Activated CD4-positive, alpha-beta T cell treated with anti-CD3 and anti-CD28 coated beads, Interleukin-2, amount 50 U/mL, for 1 hour (primary cell): ENCODE results near the gene UBE2D2.
"Not testable (repeated sequence)": the region's sequence is repeated elsewhere in the genome, so short reads cannot be mapped to it uniquely, and the experiment has no call there.

Experiments used
- DNase-seq: peaks from one replicate; pipeline ENCODE4 v3.0.0-alpha.2; 2020

The UBE2D2 gene

DNA sequence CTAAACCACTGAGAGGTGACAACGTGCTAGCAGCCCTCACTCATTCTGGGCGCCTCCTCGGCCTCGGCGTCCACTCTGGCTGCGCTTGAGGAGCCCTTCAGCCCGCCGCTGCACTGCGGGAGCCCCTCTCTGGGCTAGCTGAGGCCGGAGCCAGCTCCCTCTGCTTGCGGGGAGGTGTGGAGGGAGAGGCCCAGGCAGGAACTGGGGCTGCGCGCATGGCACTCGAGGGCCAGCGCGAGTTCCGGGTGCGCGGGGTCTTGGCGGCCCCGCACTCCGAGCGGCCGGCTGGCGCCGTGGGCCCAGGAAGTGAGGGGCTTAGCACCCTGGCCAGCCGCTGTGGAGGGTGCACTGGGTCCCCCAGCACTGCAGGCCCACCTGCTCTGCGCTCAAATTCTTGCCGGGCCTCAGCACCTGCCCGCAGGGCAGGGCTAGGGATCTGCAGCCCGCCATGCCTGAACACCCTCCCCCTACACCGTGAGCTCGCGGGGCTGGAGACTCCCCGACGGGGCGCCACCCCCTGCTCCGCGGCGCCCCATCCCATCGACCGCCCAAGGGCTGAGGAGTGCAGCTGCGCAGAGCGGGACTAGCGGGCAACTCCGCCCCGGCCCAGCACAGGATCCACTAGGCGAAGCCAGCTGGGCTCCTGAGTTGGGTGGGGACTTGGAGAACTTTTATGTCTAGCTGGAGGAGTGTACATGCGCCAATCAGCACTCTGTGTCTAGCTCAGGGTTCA lies 11.8 kb upstream of the UBE2D2 start:
- no peak for DNase-seq

- DNase-seq = not testable (repeated sequence)
Measured at GRCh38 chr5:139550051-139550872, 10.9 kb upstream of the UBE2D2 start.

DNA sequence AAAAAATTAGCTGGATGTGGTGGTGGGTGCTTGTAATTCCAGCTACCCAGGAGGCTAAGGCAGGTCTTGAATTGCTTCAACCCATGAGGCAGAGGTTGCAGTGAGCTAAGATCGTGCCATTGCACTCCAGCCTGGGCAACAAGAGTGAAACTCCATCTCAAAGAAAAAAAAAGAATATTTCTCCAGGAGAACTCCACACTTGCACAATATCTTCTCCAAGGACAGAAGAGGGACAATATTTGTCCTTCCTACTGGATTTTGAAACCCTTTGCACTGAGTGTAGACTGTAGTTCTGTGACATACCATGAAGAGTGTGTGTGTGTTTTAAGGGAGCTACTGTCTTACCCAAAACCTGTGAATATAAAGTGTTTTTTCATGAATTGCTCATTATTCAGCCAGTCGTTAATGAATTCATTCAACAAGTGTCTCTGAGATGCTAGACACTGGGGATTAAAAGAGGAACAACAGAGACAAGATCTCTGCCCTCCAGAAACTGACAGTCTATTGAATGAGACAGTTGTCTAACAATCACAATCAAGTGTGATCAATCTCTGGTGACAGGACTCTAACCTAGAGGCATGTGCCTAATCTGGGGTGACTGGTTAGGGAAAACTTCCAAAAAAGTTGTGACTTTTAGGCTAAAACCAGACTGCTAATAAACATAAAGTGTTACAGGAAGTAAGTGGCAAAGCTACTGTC lies 9.8 kb upstream of the UBE2D2 start:
- no peak for DNase-seq

DNA sequence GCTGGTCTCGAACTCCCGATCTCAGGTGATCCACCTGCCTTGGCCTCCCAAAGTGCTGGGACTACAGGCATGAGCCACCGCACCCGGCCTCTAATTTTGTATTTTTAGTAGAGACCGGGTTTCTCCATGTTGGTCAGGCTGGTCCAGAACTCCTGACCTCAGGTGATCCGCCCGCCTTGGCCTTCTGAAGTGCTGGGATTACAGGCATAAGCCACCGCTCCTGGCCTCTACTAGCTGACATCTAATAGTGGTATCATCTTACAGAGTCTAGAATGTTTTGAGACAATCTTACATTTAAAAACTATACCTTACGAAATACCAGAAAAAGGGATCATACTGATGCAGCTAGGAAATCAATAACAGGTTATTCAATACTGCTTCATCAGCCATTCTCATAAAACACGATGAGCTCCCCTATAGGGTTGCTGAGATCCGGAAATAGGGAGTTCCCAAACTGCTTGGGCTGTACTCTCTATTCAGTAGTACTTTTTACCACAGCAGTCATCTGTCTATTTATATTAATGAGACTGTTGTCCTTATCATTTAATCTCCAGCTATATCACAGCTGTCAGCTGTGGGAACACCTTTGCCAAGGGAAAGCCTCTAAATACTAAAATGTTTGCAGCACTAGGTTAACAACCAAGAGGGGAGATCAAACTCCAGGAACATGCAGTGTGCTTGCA lies 8.1 kb upstream of the UBE2D2 start:
- DNase-seq = no peak

DNA sequence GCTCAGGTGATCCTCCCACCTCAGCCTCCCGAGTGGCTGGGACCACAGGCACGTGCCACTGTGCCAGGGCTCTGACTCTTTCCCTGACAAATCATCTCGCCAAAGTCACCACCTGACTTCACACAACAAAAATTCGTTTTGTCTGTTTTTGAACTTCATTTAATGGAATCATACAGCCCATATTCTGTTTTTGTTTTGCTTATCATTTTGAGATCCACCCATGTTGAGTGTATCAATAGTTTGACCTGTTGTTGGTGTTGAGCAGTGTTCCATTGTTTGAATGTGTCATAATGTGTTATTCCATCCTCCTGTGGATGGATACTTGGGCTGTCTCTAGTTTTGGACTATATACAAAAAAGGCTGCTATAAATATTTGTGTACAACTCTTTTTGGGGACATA lies 6.9 kb upstream of the UBE2D2 start:
- DNase-seq = no peak

GRCh38 chr5:139557811-139558210 lies 3.3 kb upstream of the UBE2D2 start:
- no peak for DNase-seq

- DNase-seq = no peak
Measured at GRCh38 chr5:139561655-139562451, 714 bp downstream of the UBE2D2 start.

GRCh38 chr5:139562847-139563246 lies 1.7 kb downstream of the UBE2D2 start:
- no peak for DNase-seq

GRCh38 chr5:139565411-139566305 lies 4.5 kb downstream of the UBE2D2 start:
- DNase-seq = peak; percentile 48

DNA sequence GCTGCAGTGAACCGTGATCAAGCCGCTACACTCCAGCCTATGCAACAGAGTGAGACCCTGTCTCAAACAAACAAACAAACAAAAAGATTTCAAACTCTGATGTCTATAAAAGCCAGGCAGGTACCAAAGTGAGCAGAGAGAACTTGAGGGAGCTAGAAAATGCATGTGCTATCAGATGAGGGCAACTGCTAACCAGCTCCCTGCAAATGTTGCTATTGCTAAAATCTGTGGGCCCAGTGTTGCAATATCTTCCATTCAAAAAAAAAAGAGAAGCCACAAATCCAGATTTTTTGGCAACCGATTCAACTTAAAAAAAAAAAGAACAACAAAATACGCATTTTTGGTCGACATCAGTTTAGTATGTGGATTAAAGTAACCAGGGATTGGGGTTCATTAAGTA lies 5.5 kb downstream of the UBE2D2 start:
- DNase-seq = no peak

DNA sequence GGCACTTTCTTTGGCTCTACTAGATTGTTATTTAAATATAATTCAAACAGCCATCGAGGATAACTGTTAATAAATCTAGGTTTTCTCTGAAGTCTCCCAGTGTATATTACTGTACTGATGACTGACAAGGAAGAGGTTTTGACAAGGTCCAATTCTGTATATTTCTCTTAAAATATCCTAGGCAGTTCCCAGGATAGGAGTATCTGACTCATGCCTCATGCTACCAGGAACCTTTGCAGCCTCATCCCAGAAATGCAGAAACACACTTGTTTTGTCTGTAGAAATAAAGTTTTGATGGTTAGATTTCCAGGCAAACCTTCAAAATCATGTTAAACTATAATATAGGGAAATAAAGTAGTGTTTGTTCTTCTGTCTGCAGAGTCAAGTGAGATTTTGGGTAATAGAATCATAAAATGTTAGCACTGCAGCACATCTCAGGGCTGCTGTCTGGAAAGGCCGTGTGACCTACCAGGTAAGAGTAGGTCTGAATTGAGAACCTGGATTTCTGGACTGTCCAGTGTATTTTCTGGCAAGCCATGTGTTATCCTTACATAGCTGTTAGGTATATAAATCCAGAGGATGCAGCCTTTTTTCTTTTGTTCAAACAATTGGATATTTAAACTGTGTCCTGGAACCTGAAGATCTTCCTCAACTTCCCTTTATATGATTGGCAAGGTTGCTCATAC lies 8.3 kb downstream of the UBE2D2 start:
- DNase-seq = no peak

DNA sequence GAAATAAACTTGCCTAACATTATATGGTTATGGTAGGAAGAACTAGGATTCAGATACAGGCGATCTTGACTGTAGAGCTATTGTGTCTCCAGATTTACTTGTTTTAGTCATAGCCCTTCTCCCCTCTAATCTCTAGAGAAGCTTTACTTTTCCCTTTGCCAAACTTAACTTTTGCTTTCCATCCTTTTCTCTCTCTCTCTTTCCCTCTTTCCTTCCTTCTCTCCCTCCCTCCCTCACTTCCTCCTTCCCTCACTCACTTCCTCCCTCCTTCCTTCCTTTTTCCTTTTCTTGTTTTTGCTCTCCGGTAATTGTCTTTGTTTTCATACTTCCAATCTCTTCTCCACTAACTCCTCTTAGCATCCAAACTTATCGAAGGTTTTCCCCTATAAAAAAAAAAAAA lies 10.4 kb downstream of the UBE2D2 start:
- no peak for DNase-seq

- DNase-seq = no peak
Measured at GRCh38 chr5:139571966-139572365, 10.8 kb downstream of the UBE2D2 start.

DNA sequence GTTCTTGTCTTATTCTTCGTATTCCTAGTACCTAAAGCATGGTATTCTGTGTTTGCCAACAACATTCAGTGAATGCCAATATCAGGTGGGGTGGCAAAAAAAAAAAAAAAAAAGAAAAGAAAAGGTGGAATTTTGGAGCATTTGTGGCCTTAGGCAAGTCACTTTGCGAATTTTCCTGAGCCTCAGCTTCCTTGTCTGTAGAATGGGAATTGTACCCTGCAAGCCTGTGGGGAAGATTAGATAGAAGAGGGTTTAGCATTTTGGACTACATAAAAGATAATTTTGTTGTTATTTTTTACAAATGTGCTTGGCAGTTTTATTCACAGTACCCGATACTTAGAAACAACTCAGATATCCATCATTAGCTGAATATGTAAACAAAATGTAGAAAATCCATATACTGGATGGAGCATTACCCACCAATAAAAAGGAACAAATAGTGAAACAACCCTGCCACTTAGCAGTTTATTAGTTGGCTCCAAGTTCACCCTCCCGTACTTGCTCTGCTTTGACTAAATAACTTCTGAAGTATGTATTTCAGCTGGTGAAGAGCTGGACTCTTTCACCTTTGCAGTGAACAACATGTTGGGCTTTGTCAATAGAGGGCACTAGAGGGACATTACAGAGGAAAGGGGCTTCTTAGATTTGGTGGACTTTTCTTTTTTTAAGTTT lies 13.6 kb downstream of the UBE2D2 start:
- no peak for DNase-seq

- no peak for DNase-seq
Measured at GRCh38 chr5:139575313-139575646, 14.1 kb downstream of the UBE2D2 start.

- no peak for DNase-seq
Measured at GRCh38 chr5:139575751-139576150, 14.6 kb downstream of the UBE2D2 start.

- DNase-seq = no peak
Measured at GRCh38 chr5:139577689-139578290, 16.7 kb downstream of the UBE2D2 start.

DNA sequence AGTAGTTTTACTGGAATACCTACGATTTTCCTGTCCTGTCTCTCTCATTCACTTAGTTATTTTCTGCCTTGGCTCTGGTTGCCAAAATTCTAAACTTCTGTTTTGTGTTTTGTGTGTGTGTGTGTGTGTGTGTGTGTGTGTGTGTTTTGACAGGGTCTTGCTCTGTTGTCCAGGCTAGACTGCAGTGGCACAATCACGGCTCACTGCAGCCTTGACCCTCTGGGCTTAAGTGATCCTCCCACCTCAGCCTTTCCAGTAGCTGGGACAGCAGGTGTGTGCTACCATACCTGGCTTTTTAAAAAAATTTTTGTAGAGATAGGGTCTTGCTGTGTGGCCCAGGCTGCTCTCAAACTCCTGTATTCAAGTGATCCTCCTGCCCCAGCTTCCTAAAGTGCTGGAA lies 17.2 kb downstream of the UBE2D2 start:
- DNase-seq = no peak

DNA sequence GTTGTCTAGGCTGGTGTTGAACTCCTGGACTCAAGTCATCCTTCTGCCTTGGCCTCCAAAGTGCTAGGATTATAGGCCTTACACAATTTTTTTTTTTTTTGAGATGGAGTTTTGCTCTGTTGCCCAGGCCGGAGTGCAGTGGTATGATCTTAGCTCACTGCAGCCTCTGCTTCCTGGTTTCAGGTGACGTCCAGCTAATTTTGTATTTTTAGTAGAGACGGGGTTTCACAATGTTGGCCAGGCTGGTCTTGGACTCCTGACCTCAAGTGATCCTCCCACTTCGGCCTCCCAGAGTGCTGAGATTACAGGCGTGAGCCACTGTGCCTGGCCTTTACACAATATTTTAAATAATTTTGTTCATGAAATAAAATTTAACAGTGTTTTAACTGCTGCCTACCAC lies 21.0 kb downstream of the UBE2D2 start:
- not testable (repeated sequence) for DNase-seq

GRCh38 chr5:139584137-139584536 lies 23.0 kb downstream of the UBE2D2 start:
- no peak for DNase-seq
